GM19468 (cell line): ENCODE results near the gene FCHO1.

Source experiments
- ATAC-seq: cut with Tn5 transposase; IDR thresholded peaks from one replicate; pipeline ENCODE4 v1.9.1; 2021; ENCODE audit warnings: mild to moderate bottlenecking, moderate library complexity, moderate number of reproducible peaks; ENCODE audit not compliant: unreplicated experiment; ENCODE audit errors: extremely low read depth

FCHO1 gene

GRCh38 chr19:17817668-17818363, 66.5 kb downstream of the FCHO1 start:
- no peak for ATAC-seq

- ATAC-seq, result no peak
Observed at GRCh38 chr19:17821190-17821589, 69.9 kb downstream of the FCHO1 start, which contains the start of gene INSL3. Gene INSL3 (minus strand): TSS chr19:17821519. CDS start chr19:17821506, 13 bp downstream.

GRCh38 chr19:17824339-17824738, 73.1 kb downstream of the FCHO1 start:
- no peak for ATAC-seq

GRCh38 chr19:17826508-17827056, 75.3 kb downstream of the FCHO1 start:
- no peak for ATAC-seq

- no peak for ATAC-seq
Observed at GRCh38 chr19:17829855-17830566, 78.7 kb downstream of the FCHO1 start.

GRCh38 chr19:17830567-17831418, 79.5 kb downstream of the FCHO1 start:
- ATAC-seq, result no peak

- no peak for ATAC-seq
Observed at GRCh38 chr19:17831419-17831888, 80.2 kb downstream of the FCHO1 start.

GRCh38 chr19:17832443-17833208, 81.3 kb downstream of the FCHO1 start:
- ATAC-seq, result no peak

- no peak for ATAC-seq
Observed at GRCh38 chr19:17834350-17835181, 83.3 kb downstream of the FCHO1 start.

- ATAC-seq, result no peak
Observed at GRCh38 chr19:17835182-17836006, 84.1 kb downstream of the FCHO1 start.

GRCh38 chr19:17836530-17836929, 85.3 kb downstream of the FCHO1 start:
- no peak for ATAC-seq

- ATAC-seq, result no peak
Observed at GRCh38 chr19:17837972-17838371, 86.7 kb downstream of the FCHO1 start.
